MM.1S (cell line): ENCODE results near the gene FBXO47.

Experiments
- CTCF ChIP-seq: fragments of 300-600 bp; sonication (generic); IDR thresholded peaks from 2 replicates; pipeline ENCODE4 v1.5.1; 2016; ENCODE audit warnings: antibody characterized with exemption, low read length, mixed read lengths
- EZH2phosphoT487 ChIP-seq: fragments of 300-600 bp; sonication (generic); IDR thresholded peaks from 2 replicates; pipeline ENCODE4 v1.6.1; 2018; ENCODE audit warnings: antibody characterized with exemption, low read length

GRCh38 chr17:38925263-38925995, 41.8 kb downstream of the FBXO47 start, which contains the start of gene LASP1NB:
- TF ChIP-seq EZH2phosphoT487 = no peak
- TF ChIP-seq CTCF = no peak
